ENCODE results near the gene FAM216A.
"Not testable (repeated sequence)": the region's sequence is repeated elsewhere in the genome, so short reads cannot be mapped to it uniquely, and the experiment has no call there.

GRCh38 chr12:110465765-110466164 lies 2.9 kb upstream of the FAM216A start:
- TF ChIP-seq CTCF (IDR thresholded peaks at IDR 0.05 in 4 of 5, conservative IDR thresholded peaks at IDR 0.05 in 1 of 5); POLR2A (IDR thresholded peaks at IDR 0.05): not testable (repeated sequence)

All from gastrocnemius medialis (tissue), 4 donors.